Measurements from ENCODE around the gene COL28A1. TPM values are rescaled to one million over a fixed set of nuclear protein-coding genes. Genes with fewer than 3 reads are reported as not detected.

Gene COL28A1
- total RNA-seq, 1 donor from 2014 or later: 9.0 TPM

DNA sequence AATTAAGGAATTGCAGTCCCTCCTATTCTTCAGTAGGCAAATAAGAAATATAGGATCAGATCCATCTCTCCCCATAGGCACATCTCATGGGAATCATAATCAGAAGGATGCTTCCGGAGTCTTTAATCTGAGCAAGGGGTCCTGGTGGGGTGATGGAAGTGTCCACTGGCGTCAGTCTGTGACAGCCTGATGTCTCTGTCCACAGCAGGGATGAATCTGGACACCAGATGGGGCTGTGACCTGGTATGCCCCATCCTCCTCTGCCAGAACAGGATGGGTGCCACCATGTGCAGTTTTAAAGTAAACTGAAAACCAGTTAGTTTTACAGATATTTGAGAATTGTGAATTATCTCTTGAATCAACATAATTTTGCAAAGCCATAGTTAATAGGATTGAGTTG lies 204.7 kb downstream of the COL28A1 start:
- no peak for DNase-seq

DNA sequence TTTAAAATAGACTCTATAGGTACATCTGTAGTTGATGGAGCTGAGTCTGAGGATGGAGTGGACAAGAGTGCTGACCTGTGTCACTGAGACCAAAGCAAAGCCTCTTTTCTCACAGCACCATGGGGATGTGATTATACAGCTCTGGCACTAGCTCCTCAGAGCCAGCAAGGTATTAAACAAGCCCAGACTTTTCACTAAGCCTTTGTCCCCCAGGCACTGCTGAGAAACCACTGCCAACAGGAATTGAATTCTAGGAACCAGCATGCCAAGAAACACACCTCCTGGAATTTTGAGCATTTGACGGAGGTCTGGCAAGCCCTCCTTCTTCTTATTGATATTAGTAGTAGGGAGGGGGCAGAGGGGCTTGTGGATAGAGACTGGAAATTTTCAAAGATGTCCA lies 206.3 kb downstream of the COL28A1 start:
- DNase-seq: peak; percentile 7

DNA sequence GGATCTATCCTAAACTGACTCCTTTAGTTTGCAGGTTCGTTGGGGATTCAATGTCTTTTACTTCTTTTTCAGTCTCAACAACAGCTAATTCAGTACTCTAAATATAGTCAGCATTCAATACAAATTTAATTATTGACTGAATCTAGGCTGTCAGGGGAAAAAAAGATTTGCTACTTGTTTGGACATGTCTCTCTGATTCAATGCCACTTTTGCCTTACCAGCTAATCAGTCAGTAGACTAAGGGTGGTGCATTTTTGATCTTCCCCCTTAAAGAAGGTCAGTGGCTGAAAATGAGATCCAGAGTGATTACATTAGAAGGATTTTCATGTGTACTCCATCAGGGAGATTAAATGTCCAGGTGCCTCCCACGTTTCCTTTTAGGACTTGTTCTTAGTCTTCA lies 208.2 kb downstream of the COL28A1 start:
- DNase-seq: no peak

DNA sequence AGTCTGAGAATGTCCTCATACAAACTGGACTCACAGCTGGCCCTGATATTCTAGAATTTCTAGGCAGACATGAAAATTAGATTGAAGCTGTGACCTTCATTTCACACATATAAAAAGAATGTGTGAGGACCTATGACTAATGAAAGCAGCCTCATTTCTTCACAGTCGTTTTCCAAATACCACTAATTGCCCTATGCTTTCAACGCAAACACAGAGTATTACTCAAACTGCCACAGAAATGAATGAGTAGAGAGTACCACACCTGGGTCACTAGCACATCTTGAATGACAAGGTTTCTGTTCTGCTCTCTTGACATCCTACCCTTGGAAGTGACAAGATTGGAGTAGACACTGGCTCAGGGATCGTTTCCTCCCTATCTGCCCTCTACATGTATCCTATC lies 211.0 kb downstream of the COL28A1 start:
- no peak for DNase-seq

DNA sequence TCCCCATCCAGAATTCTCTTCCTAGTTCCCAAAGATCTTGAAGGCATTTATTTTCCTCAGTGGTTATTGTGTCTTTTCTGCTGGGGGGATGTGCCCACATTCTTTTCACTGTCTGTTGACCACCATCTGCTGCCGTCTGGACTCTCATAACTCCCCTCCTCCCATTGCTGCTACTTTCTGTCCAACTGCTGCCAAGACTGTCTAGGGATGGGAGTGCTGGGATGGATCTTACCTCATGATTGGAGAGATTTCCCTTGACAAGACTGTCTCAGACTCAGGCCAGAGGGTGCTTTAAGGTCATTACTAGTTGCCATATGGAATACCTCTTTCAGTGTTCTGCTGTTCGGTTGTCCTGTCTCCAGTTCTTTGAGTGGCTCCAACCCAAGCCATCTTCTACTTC lies 211.8 kb downstream of the COL28A1 start:
- no peak for DNase-seq

DNA sequence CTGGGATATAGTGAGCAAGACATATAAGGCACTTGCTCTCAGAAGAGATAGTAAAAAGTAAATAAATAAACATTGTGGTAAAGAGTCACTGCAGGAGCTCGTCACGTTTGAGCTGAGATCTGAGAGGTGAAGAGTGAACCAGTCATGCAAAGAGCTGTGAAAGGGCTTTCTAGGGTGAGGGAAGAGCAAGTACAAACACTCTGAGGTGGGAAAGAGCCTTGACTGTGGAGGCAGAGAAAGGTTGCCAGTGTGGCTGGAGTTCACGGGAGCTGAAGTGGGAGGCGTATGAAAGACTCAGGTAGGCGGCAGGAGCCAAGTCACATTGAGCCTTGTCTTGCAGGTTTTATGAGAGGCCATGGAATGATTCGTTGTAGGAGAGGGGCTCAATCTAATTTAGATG lies 212.3 kb downstream of the COL28A1 start:
- no peak for DNase-seq

DNA sequence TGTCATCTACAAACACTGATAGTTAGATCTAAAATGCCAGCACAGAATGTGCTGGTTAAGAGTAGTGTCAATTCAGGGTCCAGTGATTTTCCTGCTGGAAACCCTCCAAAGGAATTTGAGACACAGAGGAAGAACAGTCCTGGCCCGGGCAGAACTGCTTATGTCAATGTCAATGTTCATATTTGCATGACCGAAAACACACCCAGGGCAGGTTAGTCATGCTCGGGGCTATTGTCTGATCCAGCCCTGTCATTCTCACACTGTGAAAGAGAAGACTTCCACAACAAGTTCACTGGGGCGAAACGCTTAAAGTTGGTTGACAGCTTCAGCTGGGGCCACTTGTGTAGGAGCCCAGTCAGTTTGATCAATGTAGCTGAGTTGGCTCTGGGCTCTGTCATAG lies 214.0 kb downstream of the COL28A1 start:
- DNase-seq: no peak

DNA sequence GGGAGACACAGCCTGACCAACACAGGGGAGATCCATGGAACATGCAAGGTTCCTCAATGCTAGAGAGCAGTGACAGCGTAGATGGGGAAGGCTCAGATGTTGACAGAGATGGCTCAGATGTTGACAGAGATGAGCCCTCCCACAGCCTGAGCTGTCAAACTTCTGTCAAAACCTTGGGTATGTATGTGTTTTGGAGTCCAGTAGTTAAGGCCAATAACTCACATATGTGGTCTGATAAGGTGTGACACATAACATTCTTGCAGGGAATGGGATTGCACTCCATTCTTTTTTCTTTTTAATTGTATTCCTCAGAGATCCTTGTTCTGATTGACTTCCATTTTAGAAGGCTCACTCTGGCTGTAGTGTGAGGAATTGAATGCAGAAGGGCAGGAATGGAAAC lies 217.1 kb downstream of the COL28A1 start:
- DNase-seq: no peak

DNA sequence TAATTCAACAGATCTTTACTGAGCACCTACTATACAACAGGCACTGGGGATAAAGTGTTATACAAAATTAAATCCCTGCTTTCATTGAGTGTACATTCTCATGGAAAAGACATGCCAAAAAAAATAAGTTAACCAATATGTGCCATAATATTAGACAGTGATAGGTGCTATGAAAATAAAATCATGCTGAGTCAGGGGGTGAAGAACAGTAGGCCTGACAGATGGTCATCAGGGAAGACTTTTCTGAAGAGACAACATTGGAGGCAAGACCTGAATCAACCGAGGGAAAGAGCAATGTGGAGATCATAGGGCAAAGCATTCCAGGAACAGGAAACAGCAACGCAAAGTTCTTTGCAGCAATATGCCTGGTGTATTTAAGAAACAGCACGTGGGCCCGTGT lies 217.8 kb downstream of the COL28A1 start:
- DNase-seq: no peak

DNA sequence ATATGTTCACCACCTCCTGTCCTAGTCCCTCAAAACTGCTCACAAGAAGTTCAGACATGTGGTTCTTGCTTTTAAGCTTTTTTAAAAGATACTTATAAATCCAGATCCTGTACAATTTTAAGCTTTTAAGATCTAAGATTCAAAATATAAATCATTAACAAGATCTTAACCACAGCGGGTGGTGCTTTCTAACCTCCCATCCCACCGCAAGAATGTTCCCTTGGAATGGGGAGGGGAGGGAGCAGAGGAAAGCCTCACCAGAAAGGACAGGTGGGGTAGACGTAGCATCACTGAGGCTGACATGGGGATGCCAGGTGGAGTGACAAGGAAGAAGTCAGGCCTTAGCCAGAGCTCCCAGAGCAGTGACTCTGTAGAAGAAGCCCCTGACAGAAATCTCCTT lies 219.8 kb downstream of the COL28A1 start:
- DNase-seq: no peak

DNA sequence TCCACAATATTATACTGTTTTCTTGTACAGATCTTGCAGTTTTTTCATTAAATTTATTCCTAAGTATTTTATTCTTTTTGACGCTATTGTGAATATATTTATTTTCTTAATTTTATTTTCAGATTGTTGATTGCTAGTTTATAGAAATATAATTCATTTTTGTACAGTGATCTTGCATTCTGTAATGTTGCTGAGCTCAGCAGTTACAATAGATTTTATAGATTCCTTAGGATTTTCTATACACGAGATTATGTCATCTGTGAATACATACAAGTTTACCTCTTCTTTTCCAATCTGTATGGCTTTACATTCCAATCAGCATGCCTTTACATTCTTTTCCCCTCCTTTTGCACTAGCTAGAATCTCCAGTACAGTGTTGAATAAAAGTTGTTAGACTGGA lies 223.3 kb downstream of the COL28A1 start:
- DNase-seq: no peak

DNA sequence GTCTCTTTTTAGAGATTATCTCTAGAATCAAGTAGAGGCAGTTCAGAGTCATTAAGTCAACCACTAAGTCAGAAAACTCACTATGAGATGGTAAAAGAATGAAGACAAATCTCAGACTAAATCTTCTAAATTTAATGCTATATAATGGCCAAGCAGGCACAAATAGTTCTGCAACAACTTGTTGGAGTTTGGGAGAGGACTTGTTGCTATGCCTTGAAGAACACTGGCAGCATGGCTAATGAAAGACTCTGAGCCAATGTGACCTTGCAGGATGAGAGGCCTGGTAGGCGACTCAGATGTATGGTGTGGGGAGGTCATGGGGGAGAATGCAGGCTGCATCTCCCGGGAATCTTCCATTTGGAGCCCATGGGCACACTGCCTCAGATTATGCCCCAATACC lies 224.7 kb downstream of the COL28A1 start:
- no peak for DNase-seq

DNA sequence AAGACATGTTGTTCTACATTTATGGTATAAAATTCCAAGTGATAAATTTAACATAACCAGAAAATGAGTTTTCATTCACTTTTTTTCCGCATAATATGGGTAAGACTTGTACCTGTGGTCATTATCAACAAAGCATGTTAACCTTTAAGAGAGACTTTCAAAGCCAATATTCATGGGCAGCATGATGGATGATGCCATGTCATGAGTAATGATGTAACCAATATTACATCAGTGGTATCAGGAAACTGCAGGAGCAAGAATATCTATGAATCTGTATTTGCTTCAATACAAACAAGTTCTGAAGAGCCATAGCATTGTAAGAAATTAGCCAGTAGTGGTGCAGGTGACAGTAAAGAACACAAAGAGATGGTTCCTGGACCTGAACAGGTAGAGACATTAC lies 226.5 kb downstream of the COL28A1 start:
- DNase-seq: no peak

Other genes with a start within 250 kb of the COL28A1 start
- 50.0 TPM for gene MIOS, start 31.0 kb upstream of the COL28A1 start, total RNA-seq
- 8.5 TPM for gene UMAD1, start 104.9 kb upstream of the COL28A1 start, total RNA-seq
- gene RPA3, start 182.7 kb upstream of the COL28A1 start, total RNA-seq: 19.4 TPM

Measured in skin of body (tissue), 2 donors.